SK-MEL-5 (cell line): ENCODE data around the gene CSF2. TPM values are rescaled to one million over a fixed set of nuclear protein-coding genes. Genes with fewer than 3 reads are reported as not detected.
"Not testable (repeated sequence)": the region's sequence is repeated elsewhere in the genome, so short reads cannot be mapped to it uniquely, and the experiment has no call there.

Source experiments
- DNase-seq: peaks from one replicate; pipeline ENCODE4 v3.0.0-alpha.2; 2016; ENCODE audit warnings: low read depth, low spot score
- in situ Hi-C: cut with HindIII; loops from 2 replicates; pipeline ENCODE4 v1.10.0; 2016; ENCODE audit warnings: low sequenced_read_pairs, high pct_unique_total_duplicates, low pct_unique_long_range_greater_than_20kb
- small RNA-seq, 2 experiments: library from RNA; depleted of rRNA; stranded (forward); fragments of <200 nt; gene quantifications; one replicate each; pipeline ENCODE3, GENCODE V24; 2014
- total RNA-seq: library from RNA; depleted of rRNA; stranded (reverse); fragments of >200 nt; shearing (Covaris generic); gene quantifications from 2 replicates; pipeline ENCODE4 v1.2.3, GENCODE V29; 2014; rRNA removed

Gene CSF2
- total RNA-seq, 1 experiment from 2014 or later, result not detected

DNA sequence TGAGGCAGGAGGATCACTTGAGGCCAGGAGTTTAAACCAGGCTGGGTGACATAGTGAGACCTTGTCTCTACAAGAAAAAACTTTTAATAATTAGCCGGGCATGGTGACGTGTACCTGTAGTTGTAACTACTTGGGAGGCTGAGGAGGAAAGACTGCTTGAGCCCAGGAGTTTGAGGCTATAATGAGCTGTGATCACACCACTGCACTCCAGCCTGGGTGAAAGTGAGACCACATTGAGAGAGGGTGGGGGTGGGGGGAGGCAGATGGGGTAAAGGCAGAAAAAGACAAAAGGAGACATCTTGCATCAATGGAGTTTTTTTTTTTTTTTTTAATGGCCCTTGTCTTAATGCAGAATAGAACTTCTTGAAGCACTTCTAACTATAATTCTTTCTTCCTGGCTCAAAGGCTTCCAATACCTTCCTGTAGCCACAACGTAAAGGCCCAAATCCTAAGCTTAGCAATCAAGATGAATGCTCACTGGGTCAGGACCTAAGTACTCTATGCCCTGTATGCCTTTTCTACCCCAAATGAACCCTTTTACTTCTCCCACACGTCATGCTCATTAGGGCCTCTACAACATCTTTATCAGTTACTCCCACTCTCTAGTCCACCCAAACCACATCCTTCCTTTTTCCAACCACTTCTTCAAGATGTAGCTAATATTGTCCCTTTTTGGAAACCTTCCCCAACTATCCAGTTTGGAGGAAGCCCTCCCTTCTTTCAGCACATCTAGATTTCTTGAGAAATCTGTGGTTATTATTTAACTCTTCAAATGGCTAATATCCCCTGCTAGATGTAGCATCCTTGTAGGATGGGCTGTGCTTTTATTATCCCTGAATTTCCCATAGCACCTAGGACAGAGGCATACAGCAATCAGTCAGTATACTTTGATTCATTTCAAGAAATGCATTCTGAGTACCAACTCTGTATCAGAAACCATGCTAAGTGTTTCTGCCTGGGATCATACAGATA lies 40.8 kb downstream of the CSF2 start:
- no peak for DNase-seq
- in situ Hi-C loops, result no loop called here

DNA sequence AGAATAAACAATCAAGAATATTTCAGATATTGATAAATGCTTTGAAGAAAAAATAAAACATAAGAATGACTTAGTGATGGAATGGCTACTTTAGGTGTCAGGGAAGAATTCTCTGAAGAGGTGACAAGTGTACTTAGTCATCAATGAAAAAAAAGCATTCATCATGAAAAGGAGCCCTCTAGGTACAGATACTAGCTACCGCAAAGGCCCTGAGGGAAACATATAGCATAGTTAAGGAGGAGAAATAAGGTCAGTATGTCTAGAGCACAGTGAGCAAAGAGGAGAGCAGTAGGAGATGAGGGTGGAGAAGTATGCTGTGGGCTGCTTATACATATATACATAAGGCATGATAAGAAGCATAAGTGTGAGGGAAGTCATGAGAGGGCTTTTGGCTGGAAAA lies 41.8 kb downstream of the CSF2 start:
- no peak for DNase-seq
- in situ Hi-C loops, result no loop called here

DNA sequence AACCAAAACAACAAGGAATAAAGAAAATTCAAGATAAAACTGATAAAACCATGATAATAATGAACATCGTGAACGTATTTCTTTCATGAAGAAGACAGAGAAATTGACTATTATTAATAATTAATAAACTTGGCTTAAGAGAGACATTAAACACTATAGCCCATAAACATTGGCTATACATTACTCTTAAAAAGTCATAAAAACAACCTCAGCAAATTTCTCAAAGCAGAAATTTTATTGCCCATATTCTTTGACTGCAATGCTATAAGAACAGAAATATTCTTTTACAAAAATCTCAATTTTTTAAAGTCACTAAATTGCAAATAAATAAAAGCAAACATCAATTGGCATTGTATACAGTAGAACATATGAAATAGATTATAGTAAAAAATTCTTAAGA lies 42.5 kb downstream of the CSF2 start:
- DNase-seq, result no peak
- in situ Hi-C loops, result no loop called here

DNA sequence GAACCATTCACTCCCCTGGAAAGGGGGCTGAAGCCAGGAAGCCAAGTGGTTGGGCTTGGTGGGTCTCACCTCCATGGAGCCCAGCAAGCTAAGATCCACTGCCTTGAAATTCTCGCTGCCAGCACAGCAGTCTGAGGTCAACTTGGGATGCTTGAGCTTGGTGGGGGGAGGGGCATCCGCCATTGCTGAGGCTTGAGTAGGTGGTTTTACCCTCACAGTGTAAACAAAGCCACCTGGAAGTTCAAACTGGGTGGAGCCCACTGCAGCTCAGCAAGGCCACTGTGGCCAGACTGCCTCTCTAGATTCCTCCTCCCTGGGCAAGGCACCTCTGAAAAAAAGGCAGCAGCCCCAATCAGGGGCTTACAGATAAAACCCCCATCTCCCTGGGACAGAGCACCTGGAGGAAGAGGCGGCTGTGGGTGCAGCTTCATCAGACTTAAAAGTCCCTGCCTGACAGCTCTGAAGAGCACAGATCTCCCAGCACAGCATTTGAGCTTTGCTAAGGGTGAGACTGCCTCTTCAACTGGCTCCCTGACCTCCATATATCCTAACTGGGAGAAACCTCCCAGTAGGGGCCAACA lies 43.4 kb downstream of the CSF2 start:
- DNase-seq, result not testable (repeated sequence)

DNA sequence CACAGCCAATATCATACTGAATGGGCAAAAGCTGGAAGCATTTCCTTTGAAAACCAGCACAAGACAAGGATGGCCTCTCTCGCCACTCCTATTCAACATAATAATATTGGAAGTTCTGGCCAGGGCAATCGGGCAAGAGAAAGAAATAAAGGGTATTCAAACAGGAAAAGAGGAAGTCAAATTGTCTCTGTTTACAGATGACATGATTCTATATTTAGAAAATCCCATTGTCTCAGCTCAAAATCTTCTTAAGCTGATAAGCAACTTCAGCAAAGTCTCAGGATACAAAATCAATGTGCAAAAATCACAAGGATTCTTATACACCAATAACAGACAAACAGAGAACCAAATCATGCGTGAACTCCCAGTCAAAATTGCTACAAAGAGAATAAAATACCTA lies 47.1 kb downstream of the CSF2 start:
- DNase-seq, in situ Hi-C loops: not testable (repeated sequence)

More for the DNA sequence above, 43.4 kb downstream of the CSF2 start:
- in situ Hi-C loops, result not testable (repeated sequence)

DNA sequence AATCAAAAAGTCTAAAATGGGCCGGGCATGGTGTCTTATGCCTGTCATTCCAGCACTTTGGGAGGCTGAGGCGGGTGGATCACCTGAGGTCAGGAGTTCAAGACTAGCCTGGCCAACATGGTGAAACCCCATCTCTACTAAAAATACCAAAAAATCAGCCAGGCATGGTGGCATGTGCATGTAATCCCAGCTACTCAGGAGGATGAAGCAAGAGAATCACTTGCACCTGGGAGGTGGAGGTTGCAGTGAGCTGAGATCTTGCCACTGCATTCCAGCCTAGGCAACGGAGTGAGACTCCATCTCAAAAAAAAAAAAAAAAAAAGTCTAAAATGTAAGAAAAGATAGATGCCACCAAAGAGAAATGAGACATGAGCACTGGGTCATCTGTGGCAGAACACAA lies 49.4 kb downstream of the CSF2 start:
- in situ Hi-C loops, DNase-seq: not testable (repeated sequence)

DNA sequence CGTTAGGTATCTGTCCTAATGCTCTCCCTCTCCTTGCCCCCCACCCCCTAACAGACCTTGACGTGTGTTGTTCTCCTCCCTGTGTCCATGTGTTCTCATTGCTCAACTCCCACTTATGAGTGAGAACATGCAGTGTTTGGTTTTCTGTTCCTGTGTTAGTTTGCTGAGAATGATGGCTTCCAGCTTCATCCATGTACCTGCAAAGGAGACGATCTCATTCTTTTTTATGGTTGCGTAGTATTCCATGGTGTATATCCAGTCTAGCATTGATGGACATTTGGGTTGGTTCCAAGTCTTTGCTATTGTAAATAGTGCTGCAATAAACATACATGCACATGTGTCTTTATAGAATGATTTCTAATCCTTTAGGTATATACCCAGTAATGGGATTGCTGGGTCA lies 50.0 kb downstream of the CSF2 start:
- DNase-seq, in situ Hi-C loops: not testable (repeated sequence)

Small RNA genes lying within 50 kb of the gene (small RNA-seq; reads per million reads assigned to genes)
- 0 reads per million in 2 experiments for gene RF00285

Other genes starting within 250 kb of the CSF2 start
- gene MEIKIN, start 128.1 kb upstream of the CSF2 start, total RNA-seq, result not detected in 2 replicates
- 0.05 and 0.45 TPM in 2 replicates for gene ACSL6, start 62.1 kb upstream of the CSF2 start, total RNA-seq
- gene IL3, start 13.1 kb upstream of the CSF2 start, total RNA-seq, result not detected in 2 replicates
- gene P4HA2, start 154.1 kb downstream of the CSF2 start, total RNA-seq, result 66.3 and 69.8 TPM in 2 replicates
- 1.8 and 2.1 TPM in 2 replicates for gene PDLIM4, start 183.9 kb downstream of the CSF2 start, total RNA-seq
- 0.61 and 0.66 TPM in 2 replicates for gene SLC22A4, start 220.6 kb downstream of the CSF2 start, total RNA-seq